Putamen (tissue), 1 donor: ENCODE results near the gene KCNIP2.
A peak's percentile ranks its signal among the peaks of the same experiment; 100 is the strongest.

Source experiments
- DNase-seq: peaks from one replicate; pipeline ENCODE4 v3.0.0-alpha.2; 2016; ENCODE audit warnings: low spot score

Gene KCNIP2

DNA sequence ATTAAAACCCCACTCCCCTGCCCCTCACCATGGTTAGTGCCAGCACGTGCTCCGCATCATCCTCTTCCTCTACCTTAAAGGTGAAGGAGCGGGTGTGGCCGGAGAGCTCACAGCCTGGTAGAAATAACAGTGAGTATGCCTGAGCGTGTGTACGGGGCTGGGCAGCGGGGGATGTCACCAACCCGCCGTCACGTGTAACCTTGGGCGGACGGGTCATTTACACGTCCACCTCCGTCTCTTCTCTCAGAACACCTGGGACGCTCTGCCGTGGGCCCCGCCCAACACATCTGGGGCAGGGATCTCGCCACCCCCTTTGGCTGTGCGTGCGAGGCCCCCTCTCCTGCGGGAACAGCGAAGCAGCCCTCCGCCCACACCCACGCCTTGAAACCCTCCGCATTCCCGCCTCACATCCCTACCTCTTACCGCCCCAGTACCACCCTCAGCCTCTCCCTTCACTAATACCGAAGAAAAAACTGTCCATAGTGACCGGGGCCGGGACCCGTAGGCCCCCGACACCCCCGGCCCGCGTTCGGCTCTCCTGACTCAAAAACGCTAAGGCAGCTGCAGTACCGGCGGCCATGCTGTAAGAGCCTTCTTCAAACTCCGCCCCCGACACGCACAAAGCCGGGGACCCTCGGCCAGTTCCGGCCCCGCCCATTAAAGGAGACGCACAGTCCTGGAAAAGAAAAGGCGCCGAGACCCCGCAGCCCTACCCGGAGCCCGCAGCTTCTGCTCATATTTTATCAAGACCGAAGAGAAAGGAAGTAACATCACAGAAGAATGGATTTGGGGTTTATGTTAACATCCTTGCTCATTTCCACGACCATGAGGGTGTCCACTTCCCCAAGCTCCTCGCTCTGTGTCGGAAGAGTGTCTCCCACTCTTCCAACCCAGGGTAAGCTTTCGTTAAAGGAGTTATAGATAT lies 60.5 kb downstream of the KCNIP2 start, which contains the start of gene NPM3:
NPM3 (minus strand) TSS at position 636 of the 925 bp plus-strand sequence; CDS start at position 580, 56 bp downstream.
- peak; percentile 59 for DNase-seq

DNA sequence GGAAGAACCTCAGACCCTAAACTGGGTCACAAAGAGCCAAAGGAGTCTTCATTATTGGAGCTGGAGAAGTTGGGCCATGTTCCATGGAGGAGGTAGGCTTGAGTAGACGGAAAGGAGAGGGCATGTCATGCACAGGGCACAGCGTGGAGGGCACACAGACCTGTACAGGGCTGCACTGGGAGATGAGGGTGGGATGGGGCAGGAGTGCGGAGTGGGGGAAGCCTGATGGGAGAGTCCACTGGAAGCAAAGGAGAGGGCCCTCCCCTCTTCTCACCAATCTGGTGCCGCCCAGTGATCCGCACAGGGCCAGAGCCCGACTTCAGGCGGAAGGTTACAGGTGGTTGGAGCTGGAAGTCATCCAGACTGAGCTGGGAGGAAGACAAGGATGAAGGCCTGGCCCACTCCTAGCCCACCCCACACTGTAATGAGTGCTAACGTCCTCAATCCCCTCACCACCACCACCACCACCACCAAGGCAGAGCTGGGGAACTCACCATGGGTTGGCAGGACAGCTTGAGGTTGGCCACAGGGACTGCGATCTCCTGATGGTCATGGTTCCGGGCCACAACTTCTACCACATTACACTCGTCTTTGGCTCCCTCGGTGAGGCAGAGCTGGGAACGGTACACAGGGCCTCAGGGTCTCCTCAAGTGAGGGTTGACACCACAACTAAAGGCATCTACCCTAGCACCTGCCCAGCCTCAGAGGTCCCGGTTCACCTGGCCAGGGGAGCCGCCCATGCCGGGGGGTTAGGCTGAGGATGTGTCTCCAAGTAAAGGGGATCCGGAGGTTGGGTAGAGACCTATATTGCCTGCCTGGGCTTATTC lies 61.4 kb downstream of the KCNIP2 start:
- DNase-seq = no peak

DNA sequence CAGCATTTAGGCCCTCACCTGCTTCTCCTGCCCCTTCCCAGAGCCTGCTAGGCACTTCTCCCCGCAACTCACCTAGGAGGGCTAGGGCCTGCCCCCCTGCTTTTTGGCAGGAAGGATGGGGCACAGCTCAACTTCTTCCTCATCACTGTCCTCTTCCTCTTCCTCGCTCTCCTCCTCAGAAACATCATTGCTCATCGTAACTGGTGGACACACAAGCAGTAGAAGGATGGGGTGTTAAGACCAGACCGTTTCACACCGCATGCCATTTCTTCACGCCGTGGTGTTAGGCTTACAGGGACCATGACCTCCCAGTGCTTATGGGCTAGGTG lies 62.0 kb downstream of the KCNIP2 start:
- DNase-seq = no peak

DNA sequence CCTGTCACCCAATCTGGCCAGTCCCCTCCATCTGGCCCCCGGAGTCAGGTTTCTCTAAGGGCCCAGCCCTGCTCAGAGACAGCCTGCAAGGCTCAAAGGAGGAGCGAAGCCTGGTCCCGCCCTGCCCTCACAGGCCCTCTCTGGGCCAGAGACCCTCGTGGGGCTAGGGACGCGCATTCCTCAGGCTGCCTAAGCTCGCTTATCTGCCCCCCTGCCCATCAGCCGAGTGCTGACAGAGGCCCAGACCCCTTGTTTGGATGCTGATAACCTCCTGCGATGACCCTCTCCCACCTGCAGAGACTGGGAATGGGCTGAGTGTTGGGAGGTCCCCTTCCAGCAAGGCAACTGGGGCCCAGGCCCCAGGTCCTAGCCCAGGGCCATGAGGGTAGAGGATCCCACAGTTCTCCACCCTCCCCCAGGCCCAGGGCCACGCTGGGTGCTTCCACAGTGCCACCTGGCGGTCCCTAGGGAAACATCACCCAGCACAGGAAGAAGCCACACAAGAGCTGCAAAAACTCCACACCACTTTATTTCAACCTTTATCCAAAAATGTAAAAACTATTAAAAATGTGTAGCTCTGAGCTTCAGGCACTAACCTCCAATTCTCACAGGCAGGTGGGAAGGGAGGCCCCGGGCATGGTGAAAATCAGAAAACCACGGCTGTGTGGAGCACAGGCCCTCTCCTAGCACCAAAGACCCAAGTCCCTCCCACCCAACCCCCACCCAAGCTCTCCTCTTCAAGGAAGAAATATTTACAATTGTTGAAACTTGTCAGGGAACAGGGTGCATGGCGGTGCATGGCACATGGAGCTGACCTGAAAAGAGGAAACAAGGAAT lies 62.6 kb downstream of the KCNIP2 start:
- peak; percentile 59 for DNase-seq

DNA sequence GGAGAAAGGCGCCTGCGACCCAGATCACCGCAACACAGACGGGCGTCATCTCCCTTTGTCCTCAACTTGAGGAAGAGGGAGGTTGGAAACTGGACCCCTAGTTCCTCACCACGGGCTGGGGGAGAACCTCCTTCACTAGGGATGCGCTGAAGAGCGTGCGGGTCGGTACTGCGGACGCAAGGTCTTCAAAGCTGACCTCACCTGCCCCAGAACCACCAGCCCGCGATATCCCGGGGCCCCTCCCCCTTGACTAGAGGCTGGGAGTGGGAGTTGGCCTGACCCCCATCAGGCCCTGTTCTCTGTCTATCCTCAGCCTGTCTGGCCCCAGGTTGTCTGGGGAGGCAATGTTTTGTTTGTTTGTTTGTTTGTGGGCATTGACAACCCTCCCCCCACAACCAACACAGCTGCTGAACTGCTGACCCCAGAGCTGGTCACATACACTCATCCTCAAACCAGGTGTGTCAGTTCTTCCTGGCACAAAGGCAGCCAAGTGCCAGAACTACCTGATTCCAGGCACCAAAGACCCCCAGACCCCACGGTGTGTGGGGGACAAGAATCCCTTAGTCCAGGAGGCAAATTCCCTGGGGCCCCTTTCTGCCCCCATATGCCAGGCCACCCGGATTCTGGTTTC lies 63.3 kb downstream of the KCNIP2 start:
- no peak for DNase-seq

DNA sequence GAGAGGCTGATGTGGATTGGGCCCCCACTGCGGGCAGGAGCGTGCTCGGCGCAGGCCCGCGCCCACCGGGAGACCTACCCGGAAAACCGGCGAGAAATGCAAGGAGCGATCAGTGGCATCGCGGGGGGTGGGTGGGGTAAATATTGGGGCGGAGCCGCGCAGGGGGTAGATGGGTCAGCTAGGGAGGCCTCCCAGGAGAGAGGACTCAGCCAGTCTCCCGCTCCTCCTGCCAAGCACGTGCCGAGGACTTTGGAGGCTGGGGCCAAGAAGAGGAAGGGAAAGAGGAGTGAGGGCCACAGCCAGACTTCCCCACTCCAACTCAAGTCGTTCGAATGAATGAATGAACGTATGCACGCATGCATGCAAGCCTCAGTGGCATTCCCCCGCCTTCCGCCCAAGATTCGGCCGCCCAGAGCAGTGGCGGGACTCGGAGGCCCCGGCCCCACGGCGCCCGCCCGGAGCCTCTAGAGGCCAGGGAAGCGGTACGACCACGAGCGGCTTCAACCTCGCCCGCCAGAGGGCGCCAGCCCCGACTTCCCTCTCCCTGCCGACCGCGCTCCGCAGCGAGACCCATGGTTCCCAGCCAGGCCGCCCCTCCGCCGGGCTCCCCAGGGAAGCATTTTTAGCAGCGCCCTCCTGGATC lies 63.9 kb downstream of the KCNIP2 start:
- peak; percentile 34 for DNase-seq

DNA sequence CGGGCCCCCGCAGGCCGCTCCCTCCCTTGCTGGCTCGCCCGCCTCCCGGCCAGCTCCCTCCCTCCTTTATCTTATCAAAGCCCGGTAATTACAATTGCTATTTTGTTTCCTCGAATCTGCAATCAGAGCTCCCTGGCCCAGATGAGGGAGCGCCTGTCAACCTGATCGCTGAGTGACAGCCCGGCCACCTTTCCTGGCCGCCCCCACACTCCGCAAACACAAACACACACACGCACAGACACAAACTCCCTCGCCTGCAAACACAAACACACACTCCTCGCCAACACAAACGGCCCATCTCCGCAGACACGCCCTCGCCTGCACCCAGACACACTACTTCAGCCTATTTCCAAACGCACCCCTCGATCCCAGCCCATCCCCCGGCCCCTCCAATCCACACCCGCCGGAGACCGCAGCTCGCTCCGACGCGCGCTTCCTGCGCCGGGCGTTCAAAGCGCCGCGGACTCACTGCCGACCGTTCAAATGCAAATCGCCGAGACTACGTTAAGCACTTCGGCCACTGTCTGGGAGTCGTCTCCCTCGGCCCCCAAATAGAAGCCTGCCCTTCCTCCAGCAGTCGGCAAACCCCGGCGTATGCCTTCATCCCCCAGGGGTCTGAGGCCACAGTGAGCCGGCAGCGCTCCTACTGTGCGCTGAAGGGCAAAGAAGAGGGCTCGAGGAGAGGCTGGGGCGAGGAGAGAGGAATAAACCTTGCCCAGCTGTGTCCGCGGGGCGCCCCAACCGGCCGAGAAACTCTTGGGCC lies 64.6 kb downstream of the KCNIP2 start:
- DNase-seq = no peak

DNA sequence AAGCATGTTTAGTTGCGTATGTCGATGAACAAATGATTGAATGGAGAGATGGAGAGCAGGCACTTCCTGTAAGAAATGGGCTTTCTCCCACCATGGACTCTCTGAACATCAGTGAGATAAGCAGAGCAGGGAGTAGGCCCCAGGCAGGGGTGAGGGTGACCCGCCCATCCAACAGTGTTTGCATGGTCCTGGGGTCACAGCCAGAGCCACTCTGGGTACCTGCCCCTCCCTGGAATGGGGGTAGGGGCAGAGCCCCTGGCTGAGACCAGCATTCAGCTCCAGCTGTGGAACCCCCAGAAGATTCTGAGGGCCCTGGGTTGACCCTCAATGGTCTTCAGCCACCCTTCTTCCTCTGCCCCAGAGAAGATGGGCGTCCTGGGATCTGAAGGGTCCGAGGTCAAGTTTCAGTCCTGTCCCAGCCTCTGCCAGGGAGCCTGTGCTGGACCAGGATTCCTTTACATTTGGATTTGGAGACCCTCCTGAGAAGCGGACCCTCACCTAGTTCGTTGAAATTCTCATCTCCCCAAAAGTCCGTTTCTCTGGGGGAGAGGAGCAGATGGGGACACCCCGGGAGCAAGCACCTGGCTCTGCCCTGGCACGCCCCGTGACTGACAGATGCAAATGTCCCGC lies 65.3 kb downstream of the KCNIP2 start:
- no peak for DNase-seq

DNA sequence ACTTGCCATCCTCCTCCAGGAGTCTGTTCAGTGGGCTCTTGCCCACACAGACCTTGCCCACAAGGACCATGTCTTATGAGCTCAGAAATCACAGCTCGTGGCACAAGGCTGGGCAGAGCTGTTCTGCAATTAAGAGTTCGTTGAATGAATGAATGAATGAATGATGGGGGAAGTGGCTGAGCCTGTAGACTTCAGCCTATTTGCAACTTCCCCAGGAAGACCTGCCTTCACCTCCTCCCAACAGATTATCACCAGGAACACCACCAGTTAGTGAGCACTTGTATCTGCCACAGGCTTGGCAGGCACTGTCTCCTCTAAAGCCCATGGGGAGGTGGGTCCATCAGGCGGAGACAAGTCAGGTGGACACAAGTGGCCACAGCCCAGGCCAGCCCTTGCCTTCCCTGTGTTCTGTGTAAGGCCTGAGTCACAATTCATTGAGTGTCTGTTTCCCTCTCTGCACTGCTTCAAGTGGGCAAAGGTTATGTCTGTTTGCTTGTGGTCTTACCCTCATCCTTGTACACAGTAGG lies 65.9 kb downstream of the KCNIP2 start:
- no peak for DNase-seq

DNA sequence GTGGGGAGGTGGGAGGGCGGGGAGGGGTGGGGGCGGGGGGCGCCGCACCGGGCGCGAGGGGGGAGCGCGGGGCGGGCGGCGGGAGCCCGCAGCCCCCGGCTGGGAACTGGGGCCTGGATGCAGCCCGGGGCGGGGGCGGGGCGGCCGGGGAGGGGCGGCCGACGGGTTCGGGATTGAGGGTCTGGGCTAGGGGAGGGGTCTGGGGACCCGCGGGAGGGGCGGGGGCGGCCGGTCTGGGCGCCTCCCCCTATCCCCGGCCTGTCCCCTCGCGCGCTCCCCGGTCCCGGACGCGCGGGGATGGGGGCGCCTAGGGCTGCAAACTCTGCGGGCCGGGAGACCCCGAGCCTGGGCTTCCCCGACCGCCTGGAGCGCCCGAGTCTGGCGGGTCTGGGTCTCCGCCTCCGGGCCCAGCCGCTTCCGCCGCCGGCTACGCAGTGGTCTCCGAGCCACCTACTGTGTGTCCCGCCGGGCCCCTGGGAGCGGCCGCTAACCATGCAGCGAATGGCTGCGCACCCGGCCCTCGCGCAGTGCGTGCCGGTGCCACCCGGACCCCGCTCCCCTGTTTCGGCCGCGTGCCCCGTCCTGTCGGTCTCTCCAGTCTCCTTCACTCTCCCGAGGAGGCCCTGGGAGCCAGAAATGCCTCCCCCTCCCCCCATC lies 67.3 kb downstream of the KCNIP2 start:
- DNase-seq = no peak
